Astrocyte (in vitro differentiated cells and primary cell): ENCODE data around the gene IRX6. TPM values are rescaled to one million over a fixed set of nuclear protein-coding genes. Genes with fewer than 3 reads are reported as not detected.

ENCODE experiments used
- DNase-seq: peaks from one replicate; pipeline ENCODE4 v3.0.0-alpha.2; 2010; ENCODE audit warnings: low read depth
- FAIRE-seq: peaks from 2 replicates; lab custom pipeline; 2011; peaks lifted over from hg19 to GRCh38; lab: Jason Lieb, UNC
- H2AFZ ChIP-seq: 2 replicates; pipeline ENCODE4 v1.6.0; 2012; ENCODE audit warnings: low read depth, low read length, inconsistent platforms
- H3K27ac ChIP-seq: 2 replicates; pipeline ENCODE4 v1.5.1; 2011; ENCODE audit warnings: low read depth, low read length, inconsistent platforms
- H3K27me3 ChIP-seq: 2 replicates; pipeline ENCODE4 v1.6.0; 2011; ENCODE audit warnings: low read length, inconsistent platforms; ENCODE audit not compliant: insufficient read depth
- H3K36me3 ChIP-seq: 2 replicates; pipeline ENCODE4 v1.5.1; 2011; ENCODE audit warnings: low read length, inconsistent platforms; ENCODE audit not compliant: insufficient read depth
- H3K4me1 ChIP-seq: 2 replicates; pipeline ENCODE4 v1.5.1; 2011; ENCODE audit warnings: low read length, inconsistent platforms; ENCODE audit not compliant: insufficient read depth
- H3K4me2 ChIP-seq: 2 replicates; pipeline ENCODE4 v1.6.0; 2012; ENCODE audit warnings: low read length, inconsistent platforms
- H3K4me3 ChIP-seq: 2 replicates; pipeline ENCODE4 v1.5.1; 2011; ENCODE audit warnings: low read depth, mild to moderate bottlenecking, low read length, inconsistent platforms; ENCODE audit not compliant: insufficient read depth
- H3K79me2 ChIP-seq: 2 replicates; pipeline ENCODE4 v1.6.0; 2012; ENCODE audit warnings: mild to moderate bottlenecking, low read length, inconsistent platforms; ENCODE audit not compliant: insufficient read depth
- H3K9ac ChIP-seq: 2 replicates; pipeline ENCODE4 v1.6.0; 2012; ENCODE audit warnings: mild to moderate bottlenecking, low read length, inconsistent platforms
- H3K9me3 ChIP-seq: 2 replicates; pipeline ENCODE4 v1.5.1; 2012; ENCODE audit warnings: low read depth, mild to moderate bottlenecking, low read length, inconsistent platforms; ENCODE audit not compliant: insufficient read depth
- H4K20me1 ChIP-seq: 2 replicates; pipeline ENCODE4 v1.6.0; 2012; ENCODE audit warnings: low read length, inconsistent platforms; ENCODE audit not compliant: insufficient read depth
- H3K27ac Mint-ChIP-seq: one replicate; pipeline ENCODE4 v1.8.0; 2021; ENCODE audit warnings: mild to moderate bottlenecking, mixed read lengths; ENCODE audit not compliant: unreplicated experiment
- H3K27me3 Mint-ChIP-seq: one replicate; pipeline ENCODE4 v1.8.0; 2021; ENCODE audit warnings: low read depth, mixed read lengths; ENCODE audit not compliant: unreplicated experiment
- H3K36me3 Mint-ChIP-seq: one replicate; pipeline ENCODE4 v1.8.0; 2021; ENCODE audit warnings: low read depth, mixed read lengths; ENCODE audit not compliant: unreplicated experiment
- H3K4me1 Mint-ChIP-seq: one replicate; pipeline ENCODE4 v1.8.0; 2021; ENCODE audit warnings: low read depth, mixed read lengths; ENCODE audit not compliant: unreplicated experiment
- H3K4me3 Mint-ChIP-seq: one replicate; pipeline ENCODE4 v1.8.0; 2021; ENCODE audit warnings: mild to moderate bottlenecking, moderate library complexity, mixed read lengths; ENCODE audit not compliant: unreplicated experiment
- H3K9me3 Mint-ChIP-seq: one replicate; pipeline ENCODE4 v1.8.0; 2021; ENCODE audit warnings: mild to moderate bottlenecking, mixed read lengths; ENCODE audit not compliant: unreplicated experiment
- CTCF ChIP-seq: IDR thresholded peaks from 2 replicates; pipeline ENCODE4 v1.5.1; 2011; ENCODE audit warnings: low read depth, mild to moderate bottlenecking, inconsistent platforms, low read length, moderate library complexity; ENCODE audit not compliant: insufficient read depth
- EZH2 ChIP-seq: IDR thresholded peaks from 2 replicates; pipeline ENCODE4 v1.6.1; 2012; ENCODE audit warnings: mild to moderate bottlenecking, low read length, inconsistent platforms; ENCODE audit not compliant: insufficient read depth
- total RNA-seq: library from RNA; stranded (reverse); gene quantifications from 2 replicates; pipeline ENCODE4 v1.2.1, GENCODE V29; 2021

IRX6 gene
- total RNA-seq, 1 donor from 2014 or later, result not detected

GRCh38 chr16:55291847-55292246 lies 32.2 kb upstream of the IRX6 start:
- Histone ChIP-seq H4K20me1 (no peaks in the 10 kb centered on the region), H3K9ac (no peak overlapping the region), H3K27ac (no peak overlapping the region), H2AFZ (no peak overlapping the region), H3K79me2 (no peaks in the 10 kb centered on the region), H3K36me3 (no peaks in the 10 kb centered on the region), H3K27me3 (no peaks in the 10 kb centered on the region), H3K4me2 (no peak overlapping the region), H3K4me1 (no peaks in the 10 kb centered on the region), H3K9me3 (no peaks in the 10 kb centered on the region), H3K4me3 (no peak overlapping the region)
- Mint-ChIP-seq H3K4me1 (peaks cover 14% of the 10 kb centered on the region), H3K27ac (no peak overlapping the region), H3K9me3 (no peaks in the 10 kb centered on the region), H3K27me3 (peaks cover 7% of the 10 kb centered on the region), H3K4me3 (no peak overlapping the region), H3K36me3 (no peaks in the 10 kb centered on the region)
- FAIRE-seq (no peak), DNase-seq (no peak)
- TF ChIP-seq CTCF (no peak), EZH2 (no peak)

DNA sequence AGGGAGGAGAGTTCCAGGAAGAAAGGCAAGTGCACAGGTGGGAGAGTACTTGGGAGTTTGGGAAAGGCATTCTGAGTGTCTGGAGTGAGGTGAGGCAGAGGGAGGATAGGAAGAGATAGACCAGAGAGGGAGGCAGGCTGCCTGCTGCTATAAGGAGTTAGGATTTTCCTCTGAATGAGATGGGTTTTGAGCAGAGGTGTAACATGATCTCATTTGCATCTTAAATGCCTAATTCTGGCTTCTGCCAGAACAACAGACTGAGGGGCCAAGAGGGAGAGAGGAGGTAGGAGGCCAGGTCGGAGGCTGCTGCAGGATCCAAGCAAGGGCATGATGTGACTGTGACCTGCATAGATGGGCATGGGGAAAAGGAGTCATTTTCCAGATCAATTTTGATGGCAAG lies 31.5 kb upstream of the IRX6 start:
- peaks cover 7% of the 10 kb centered on the region for H3K27me3 Mint-ChIP-seq
- Histone ChIP-seq H2AFZ (no peak overlapping the region), H3K27ac (no peak overlapping the region), H3K4me3 (no peak overlapping the region), H3K9ac (no peak overlapping the region), H3K9me3 (no peaks in the 10 kb centered on the region), H3K4me1 (peaks cover 3% of the 10 kb centered on the region), H3K4me2 (no peak overlapping the region), H3K36me3 (no peaks in the 10 kb centered on the region), H3K27me3 (no peaks in the 10 kb centered on the region), H3K79me2 (no peaks in the 10 kb centered on the region), H4K20me1 (no peaks in the 10 kb centered on the region)
- H3K4me1 Mint-ChIP-seq, result peaks cover 17% of the 10 kb centered on the region
- H3K9me3 Mint-ChIP-seq, result peaks cover 6% of the 10 kb centered on the region
- no peaks in the 10 kb centered on the region for H3K36me3 Mint-ChIP-seq
- DNase-seq (no peak), FAIRE-seq (no peak)
- TF ChIP-seq CTCF (no peak), EZH2 (no peak)
- no peak overlapping the region for H3K4me3 Mint-ChIP-seq
- no peak overlapping the region for H3K27ac Mint-ChIP-seq

DNA sequence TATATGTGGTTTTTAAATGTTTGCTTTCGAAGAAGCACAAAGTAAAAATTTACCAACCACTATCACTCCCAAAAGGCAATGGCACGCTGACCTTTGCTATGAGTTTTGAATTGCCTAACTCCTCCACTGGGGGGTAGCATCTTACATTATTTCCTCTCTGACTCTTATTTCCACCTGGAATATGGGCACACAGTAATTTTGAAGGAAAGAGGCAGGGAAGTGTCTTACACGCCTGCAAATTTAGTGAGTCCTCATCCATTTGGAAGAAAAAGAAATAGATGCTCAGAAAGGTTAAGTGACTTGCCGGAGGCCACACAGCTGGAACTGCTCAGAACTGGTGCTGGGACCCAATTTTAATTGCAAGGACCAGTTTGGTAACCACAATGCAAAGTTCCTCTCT lies 29.9 kb upstream of the IRX6 start:
- H3K36me3 ChIP-seq, result no peaks in the 10 kb centered on the region
- H3K27me3 ChIP-seq, result no peaks in the 10 kb centered on the region

More for the DNA sequence above, 29.9 kb upstream of the IRX6 start:
- Histone ChIP-seq H3K9me3 (no peaks in the 10 kb centered on the region), H3K27ac (no peak overlapping the region), H2AFZ (no peak overlapping the region), H3K4me1 (peaks cover 3% of the 10 kb centered on the region), H3K79me2 (no peaks in the 10 kb centered on the region), H3K4me2 (no peak overlapping the region), H3K4me3 (no peak overlapping the region), H3K9ac (no peak overlapping the region), H4K20me1 (no peaks in the 10 kb centered on the region)
- Mint-ChIP-seq H3K9me3 (peaks cover 9% of the 10 kb centered on the region), H3K4me3 (no peak overlapping the region), H3K27me3 (peaks cover 7% of the 10 kb centered on the region), H3K4me1 (peaks cover 22% of the 10 kb centered on the region), H3K27ac (no peak overlapping the region), H3K36me3 (no peaks in the 10 kb centered on the region)
- no peak for TF ChIP-seq CTCF
- no peak for TF ChIP-seq EZH2
- FAIRE-seq, result no peak
- DNase-seq, result no peak
